ENCODE data around the gene NEGR1.

DNA sequence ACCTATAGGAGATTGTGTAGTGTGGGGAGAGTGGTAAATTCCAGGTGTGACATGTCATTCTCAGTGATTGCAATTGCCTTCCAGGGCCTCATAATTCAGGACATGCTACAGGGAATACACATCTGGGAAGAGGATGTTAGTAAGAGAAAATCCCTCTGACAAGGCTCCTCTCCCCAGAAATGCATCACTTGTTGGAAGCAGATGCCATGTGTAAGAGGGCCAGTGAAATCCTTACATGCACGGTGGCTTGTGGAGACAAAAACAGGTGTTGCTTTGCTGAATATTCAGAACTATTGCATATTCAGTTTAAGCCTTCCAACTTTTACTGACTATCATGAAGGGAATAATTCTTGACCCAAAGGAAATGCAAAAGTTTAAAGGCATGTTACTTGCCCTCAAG lies 503.4 kb downstream of the NEGR1 start:
- TF ChIP-seq, protein P1, sequence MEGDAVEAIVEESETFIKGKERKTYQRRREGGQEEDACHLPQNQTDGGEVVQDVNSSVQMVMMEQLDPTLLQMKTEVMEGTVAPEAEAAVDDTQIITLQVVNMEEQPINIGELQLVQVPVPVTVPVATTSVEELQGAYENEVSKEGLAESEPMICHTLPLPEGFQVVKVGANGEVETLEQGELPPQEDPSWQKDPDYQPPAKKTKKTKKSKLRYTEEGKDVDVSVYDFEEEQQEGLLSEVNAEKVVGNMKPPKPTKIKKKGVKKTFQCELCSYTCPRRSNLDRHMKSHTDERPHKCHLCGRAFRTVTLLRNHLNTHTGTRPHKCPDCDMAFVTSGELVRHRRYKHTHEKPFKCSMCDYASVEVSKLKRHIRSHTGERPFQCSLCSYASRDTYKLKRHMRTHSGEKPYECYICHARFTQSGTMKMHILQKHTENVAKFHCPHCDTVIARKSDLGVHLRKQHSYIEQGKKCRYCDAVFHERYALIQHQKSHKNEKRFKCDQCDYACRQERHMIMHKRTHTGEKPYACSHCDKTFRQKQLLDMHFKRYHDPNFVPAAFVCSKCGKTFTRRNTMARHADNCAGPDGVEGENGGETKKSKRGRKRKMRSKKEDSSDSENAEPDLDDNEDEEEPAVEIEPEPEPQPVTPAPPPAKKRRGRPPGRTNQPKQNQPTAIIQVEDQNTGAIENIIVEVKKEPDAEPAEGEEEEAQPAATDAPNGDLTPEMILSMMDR (IDR thresholded peaks at IDR 0.05), result no peak
- TF ChIP-seq POLR2A (IDR thresholded peaks at IDR 0.05), result no peak

Measured in Peyer's patch (tissue), 4 donors.